ENCODE results near the gene SIPA1. TPM values are rescaled to one million over a fixed set of nuclear protein-coding genes. Genes with fewer than 3 reads are reported as not detected.

The SIPA1 gene
- total RNA-seq, 2 experiments from 2014 or later: 201 to 205 TPM

DNA sequence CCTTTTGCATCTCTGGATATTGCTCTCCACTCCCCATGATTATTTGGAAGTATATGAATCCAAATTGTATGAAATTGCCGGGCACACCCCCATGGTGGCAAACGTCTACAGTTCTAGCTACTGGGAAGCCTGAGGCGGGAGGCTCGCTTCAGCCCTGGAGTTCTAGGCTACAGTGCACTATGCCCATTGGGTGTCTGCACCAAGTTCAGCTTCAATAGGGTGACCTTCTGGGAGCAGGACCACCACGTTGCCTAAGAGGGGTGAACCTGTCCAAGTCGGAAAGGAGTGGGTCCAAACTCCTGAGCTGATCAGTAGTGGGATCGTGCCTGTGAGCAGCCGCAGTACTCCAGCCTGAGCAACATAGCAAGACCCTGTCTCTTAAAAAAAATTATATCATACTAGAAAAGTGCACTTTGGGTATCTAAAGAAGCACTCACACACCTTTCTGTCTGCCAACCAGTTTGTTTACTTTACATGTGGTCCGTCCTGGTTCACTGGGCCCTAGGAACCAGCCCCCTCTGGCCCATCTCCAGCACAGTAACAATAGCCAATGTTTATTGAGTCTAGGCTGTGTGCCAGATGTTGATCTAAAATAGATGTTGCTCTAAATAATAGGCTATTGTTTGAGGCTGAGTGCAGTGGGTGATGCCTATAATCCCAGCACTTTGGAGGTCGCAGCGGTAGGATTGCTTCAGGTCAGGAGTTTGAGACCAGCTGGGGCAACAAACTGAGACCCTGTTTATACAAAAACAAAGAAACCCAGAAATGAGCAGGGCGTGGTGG, 57.7 kb downstream of the SIPA1 start:
- CTCF ChIA-PET: interaction anchor here (6.6 kb wide), 1 partner anchor 10 kb away, joined by 25 read pairs; no protein-coding TSS in a partner anchor
- no peak overlapping the region for H3K4me3 Mint-ChIP-seq
- H3K4me1 Mint-ChIP-seq: peaks cover 2% of the 10 kb centered on the region
- H3K36me3 Mint-ChIP-seq (ENCODE audit: low read depth): no peaks in the 10 kb centered on the region
- DNase-seq: no peak
- peaks cover 14% of the 10 kb centered on the region for H3K27me3 Mint-ChIP-seq
- H3K27ac Mint-ChIP-seq: no peak overlapping the region
- H3K9me3 Mint-ChIP-seq: peaks cover 2% of the 10 kb centered on the region
- POLR2A ChIA-PET: no interaction called here

- Mint-ChIP-seq H3K27me3 (peaks cover 14% of the 10 kb centered on the region), H3K4me3 (no peak overlapping the region), H3K4me1 (peaks cover 3% of the 10 kb centered on the region), H3K27ac (no peak overlapping the region), H3K36me3 (ENCODE audit: low read depth) (no peaks in the 10 kb centered on the region), H3K9me3 (peaks cover 2% of the 10 kb centered on the region)
- DNase-seq: no peak
- ChIA-PET CTCF (interaction anchor here (1.3 to 6.6 kb wide), 2 partner anchors 9 to 121 kb away, joined by 3 to 25 read pairs; no protein-coding TSS in a partner anchor), POLR2A (no interaction called here)
Measured at GRCh38 chr11:65696802-65697552, 59.1 kb downstream of the SIPA1 start.

DNA sequence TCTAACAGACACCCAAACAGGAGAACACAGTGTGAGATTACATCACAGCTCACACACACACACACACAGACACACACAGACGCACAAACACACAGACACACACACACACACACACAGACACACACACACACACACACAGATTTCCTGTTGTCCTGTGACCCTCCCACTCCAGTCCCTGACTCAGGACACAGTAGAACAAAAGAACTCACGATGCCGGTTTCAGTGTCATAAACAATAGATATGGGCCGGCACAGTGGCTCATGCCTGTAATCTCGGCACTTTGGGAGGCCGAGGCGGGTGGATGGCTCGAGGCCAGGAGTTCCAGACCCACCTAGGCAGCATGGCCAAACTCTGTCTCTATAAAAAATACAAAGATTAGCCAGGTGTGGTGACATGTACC, 60.3 kb downstream of the SIPA1 start:
- H3K4me1 Mint-ChIP-seq: peaks cover 7% of the 10 kb centered on the region
- DNase-seq: no peak
- peaks cover 2% of the 10 kb centered on the region for H3K9me3 Mint-ChIP-seq
- CTCF ChIA-PET: interaction anchor here (0.7 kb wide), 1 partner anchor 15 kb away, joined by 3 read pairs; no protein-coding TSS in a partner anchor
- POLR2A ChIA-PET: no interaction called here
- no peaks in the 10 kb centered on the region for H3K36me3 Mint-ChIP-seq (ENCODE audit: low read depth)
- H3K27ac Mint-ChIP-seq: no peak overlapping the region
- H3K4me3 Mint-ChIP-seq: no peak overlapping the region
- H3K27me3 Mint-ChIP-seq: peaks cover 18% of the 10 kb centered on the region

- Mint-ChIP-seq H3K27me3 (peaks cover 20% of the 10 kb centered on the region), H3K9me3 (peaks cover 2% of the 10 kb centered on the region), H3K27ac (no peak overlapping the region), H3K4me3 (no peak overlapping the region), H3K4me1 (peaks cover 7% of the 10 kb centered on the region), H3K36me3 (ENCODE audit: low read depth) (no peaks in the 10 kb centered on the region)
- DNase-seq: no peak
- POLR2A ChIA-PET: no interaction called here
- CTCF ChIA-PET: no interaction called here
Measured at GRCh38 chr11:65699306-65699705, 61.4 kb downstream of the SIPA1 start.

DNA sequence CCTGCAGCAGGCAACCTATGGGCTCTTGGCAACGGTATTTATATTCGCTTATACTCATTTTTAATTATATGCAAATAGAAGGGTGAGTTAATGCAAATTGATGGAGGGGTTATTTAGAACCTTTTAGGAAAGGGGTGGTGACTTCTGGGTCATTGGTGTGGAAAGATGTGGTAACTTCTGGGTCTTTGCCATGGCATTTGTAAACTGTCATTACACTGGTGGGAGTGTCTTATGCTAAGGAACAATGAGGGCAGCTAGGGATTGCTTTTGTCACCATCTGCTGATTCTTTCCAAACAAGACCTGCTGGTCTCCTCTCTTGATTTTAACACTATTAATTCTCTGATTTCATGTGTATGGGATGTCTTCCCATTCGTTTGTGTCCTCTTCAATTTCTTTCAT, 62.5 kb downstream of the SIPA1 start:
- Mint-ChIP-seq H3K36me3 (ENCODE audit: low read depth) (no peaks in the 10 kb centered on the region), H3K4me1 (peaks cover 7% of the 10 kb centered on the region), H3K9me3 (peaks cover 2% of the 10 kb centered on the region), H3K27ac (no peak overlapping the region), H3K4me3 (no peak overlapping the region), H3K27me3 (peaks cover 22% of the 10 kb centered on the region)
- no peak for DNase-seq
- CTCF ChIA-PET: no interaction called here
- POLR2A ChIA-PET: no interaction called here

Other genes starting within 250 kb of the SIPA1 start
- gene NEAT1, start 215.3 kb upstream of the SIPA1 start, total RNA-seq: 1,000 to 10,000 TPM; 1,222 to 1,245 TPM
- 1,000 to 10,000 TPM; 7,674 to 7,759 TPM for gene MALAT1, start 139.1 kb upstream of the SIPA1 start, total RNA-seq
- 10 to 100 TPM; 56.9 to 58.5 TPM for gene SCYL1, start 113.0 kb upstream of the SIPA1 start, total RNA-seq
- gene LTBP3, start 79.7 kb upstream of the SIPA1 start, total RNA-seq: 10 to 100 TPM; 55.4 to 60.0 TPM
- 10 to 100 TPM; 25.3 to 27.8 TPM for gene ZNRD2, start 67.6 kb upstream of the SIPA1 start, total RNA-seq
- gene FAM89B, start 65.6 kb upstream of the SIPA1 start, total RNA-seq: 10 to 100 TPM; 45.6 to 48.0 TPM
- 100 to 1,000 TPM; 118 to 119 TPM for gene EHBP1L1, start 62.0 kb upstream of the SIPA1 start, total RNA-seq
- 1 to 10 TPM in 1 of 2 experiments, under 1 TPM in 1; 0.80 to 1.0 TPM for gene KCNK7, start 42.3 kb upstream of the SIPA1 start, total RNA-seq
- gene MAP3K11, start 23.9 kb upstream of the SIPA1 start, total RNA-seq: 10 to 100 TPM; 67.2 to 71.8 TPM
- 10 to 100 TPM; 39.8 to 40.3 TPM for gene PCNX3, start 22.3 kb upstream of the SIPA1 start, total RNA-seq
- gene RELA, start 24.8 kb downstream of the SIPA1 start, total RNA-seq: 100 to 1,000 TPM in 1 of 2 experiments, 10 to 100 TPM in 1; 91.2 to 102 TPM
- 10 to 100 TPM; 62.6 to 63.0 TPM for gene KAT5, start 74.2 kb downstream of the SIPA1 start, total RNA-seq
- gene RNASEH2C, start 82.7 kb downstream of the SIPA1 start, total RNA-seq: 10 to 100 TPM; 80.3 to 81.9 TPM
- gene AP5B1, start 142.9 kb downstream of the SIPA1 start, total RNA-seq: 10 to 100 TPM; 21.2 to 21.5 TPM
- gene OVOL1, start 149.0 kb downstream of the SIPA1 start, total RNA-seq: not detected
- gene SNX32, start 195.9 kb downstream of the SIPA1 start, total RNA-seq: 1 to 10 TPM in 1 of 2 experiments, under 1 TPM in 1; 0.83 to 1.6 TPM
- gene CFL1, start 220.1 kb downstream of the SIPA1 start, total RNA-seq: 1,000 to 10,000 TPM; 1,733 to 1,734 TPM
- 10 to 100 TPM; 86.9 to 91.9 TPM for gene MUS81, start 222.3 kb downstream of the SIPA1 start, total RNA-seq
- gene EFEMP2, start 234.7 kb downstream of the SIPA1 start, total RNA-seq: 10 to 100 TPM; 13.8 to 14.7 TPM
- 10 to 100 TPM; 75.9 to 80.5 TPM for gene CTSW, start 241.7 kb downstream of the SIPA1 start, total RNA-seq